Fibroblast of peridontal ligament (primary cell): ENCODE data around the gene ZDHHC14.
A peak's percentile ranks its signal among the peaks of the same experiment; 100 is the strongest.
"Not testable (repeated sequence)": the region's sequence is repeated elsewhere in the genome, so short reads cannot be mapped to it uniquely, and the experiment has no call there.

ENCODE experiments used
- DNase-seq: peaks from one replicate; pipeline ENCODE4 v3.0.0-alpha.2; 2010; ENCODE audit errors: extremely low read depth

ZDHHC14 gene

DNA sequence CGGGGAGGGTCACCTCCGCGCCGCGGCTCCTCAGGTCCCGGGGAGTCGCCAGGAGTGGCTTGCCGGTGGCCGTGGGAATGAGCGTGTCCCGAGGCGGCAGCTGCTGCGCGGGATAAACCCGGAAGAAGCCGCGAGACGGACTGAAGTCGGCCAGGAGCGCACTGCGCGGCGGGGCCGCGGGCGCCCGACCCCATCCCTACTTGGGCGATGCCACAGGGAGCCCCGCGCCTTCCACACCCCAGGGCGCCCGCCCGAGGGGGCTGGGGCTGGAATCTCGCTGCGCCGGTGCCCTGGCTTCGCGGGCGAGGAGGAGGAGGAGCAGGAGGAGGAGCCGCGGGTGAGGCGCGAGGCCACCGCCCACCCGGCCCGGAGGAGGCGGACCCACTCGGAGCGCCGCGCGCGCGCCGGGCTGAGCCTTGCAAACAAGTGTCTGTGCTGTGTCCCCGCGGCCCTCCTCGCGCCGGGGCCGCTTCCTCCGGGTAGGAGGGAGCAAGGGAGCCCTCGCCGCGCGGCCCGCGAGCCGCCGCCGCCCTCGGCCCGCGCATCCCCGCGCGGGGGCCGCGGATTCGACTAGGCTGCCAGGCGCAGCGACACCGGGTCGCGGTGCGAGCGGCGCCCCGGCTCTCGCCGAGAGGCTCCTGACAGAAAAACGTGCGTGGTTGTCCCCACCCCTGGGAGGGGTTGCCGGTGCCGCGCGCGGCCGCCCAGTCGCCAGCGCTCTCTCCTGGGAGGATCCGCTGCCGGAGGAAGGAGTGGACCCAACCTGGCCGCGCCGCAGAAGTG, at the start of gene ZDHHC14:
Gene ZDHHC14 (plus strand): TSS at position 412 of the 783 bp plus-strand sequence.
- peak; percentile 69 for DNase-seq

GRCh38 chr6:157332813-157333212, 48.2 kb upstream of the ZDHHC14 start:
- DNase-seq: no peak

GRCh38 chr6:157333537-157333936, 47.5 kb upstream of the ZDHHC14 start:
- no peak for DNase-seq

GRCh38 chr6:157333956-157334355, 47.0 kb upstream of the ZDHHC14 start:
- DNase-seq: no peak

DNA sequence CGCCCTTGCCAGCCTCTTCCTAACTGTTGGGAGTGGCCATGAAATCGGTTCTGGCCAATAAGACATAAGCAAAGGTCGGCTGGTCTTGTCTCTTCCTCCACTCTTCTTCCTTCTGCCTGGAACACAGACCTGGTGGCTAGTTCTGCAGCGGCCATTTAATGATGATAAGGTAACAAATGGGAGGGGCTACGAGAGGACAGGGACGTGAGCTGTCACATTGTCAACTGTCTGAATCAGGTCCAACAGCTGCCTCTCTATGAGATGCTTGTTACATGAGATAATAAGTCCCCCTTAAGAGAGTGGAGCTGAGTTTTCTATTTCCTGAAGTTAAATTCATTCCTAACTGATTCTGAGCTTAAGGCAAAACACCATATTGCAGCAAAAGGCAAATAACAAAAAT, 45.2 kb upstream of the ZDHHC14 start:
- no peak for DNase-seq

DNA sequence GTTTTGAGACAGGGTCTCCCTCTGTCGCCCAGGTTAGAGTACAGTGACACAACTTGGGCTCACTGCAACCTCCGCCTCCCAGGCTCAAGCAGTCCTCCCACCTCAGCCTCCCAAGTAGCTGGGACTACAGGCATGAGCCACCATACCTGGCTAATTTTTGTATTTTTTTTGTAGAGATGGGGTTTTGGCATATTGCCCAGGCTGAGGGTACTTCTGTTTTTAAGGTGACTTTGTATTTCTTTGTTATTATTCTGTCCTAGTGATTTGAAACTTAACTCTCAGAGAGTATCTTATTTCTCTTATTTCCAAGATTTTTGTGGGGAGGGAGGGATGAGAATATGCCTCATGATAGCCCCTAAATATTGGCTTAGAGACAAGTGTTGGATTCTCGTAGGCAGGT, 43.7 kb upstream of the ZDHHC14 start:
- not testable (repeated sequence) for DNase-seq

- no peak for DNase-seq
These were observed 43.2 kb upstream of the ZDHHC14 start for GRCh38 chr6:157337751-157338150.

GRCh38 chr6:157339432-157339831, 41.6 kb upstream of the ZDHHC14 start:
- no peak for DNase-seq

DNA sequence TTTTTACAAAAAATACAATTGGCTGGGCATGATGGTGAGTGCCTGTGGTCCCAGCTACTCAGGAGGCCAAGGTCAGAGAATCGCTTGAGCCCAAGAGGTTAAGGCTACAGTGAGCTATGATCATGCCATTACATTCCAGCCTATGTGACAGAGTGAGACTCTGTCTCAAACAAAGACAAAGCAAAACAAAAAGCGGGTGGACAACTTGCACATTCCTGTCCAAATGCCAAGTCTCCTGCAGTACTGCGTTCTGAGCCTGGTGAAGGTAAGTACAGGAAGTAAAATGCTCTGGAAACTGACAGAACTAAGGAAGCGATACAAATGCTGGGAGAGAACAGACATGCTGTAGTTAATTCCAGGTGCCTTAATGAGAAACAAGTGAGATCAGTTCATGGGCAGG, 37.3 kb upstream of the ZDHHC14 start:
- DNase-seq: no peak

DNA sequence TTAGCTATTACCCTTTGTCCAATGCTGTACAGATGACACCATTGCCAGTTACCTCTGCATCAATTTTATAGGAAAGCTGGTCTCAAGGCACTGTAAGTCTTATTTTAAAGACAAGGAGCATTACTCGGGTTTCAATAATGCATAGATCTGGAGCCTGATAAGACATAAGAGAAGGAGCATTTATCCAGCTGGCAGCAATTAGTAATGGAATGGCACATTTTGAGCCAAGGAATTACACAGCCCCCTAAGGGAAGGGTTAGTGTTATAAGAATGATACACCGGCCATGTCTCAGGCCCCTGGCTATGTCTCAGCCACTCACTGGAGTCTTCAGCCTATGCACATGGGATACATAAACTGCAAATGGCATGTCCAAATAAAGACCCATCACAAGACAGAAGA, 34.6 kb upstream of the ZDHHC14 start:
- no peak for DNase-seq

DNA sequence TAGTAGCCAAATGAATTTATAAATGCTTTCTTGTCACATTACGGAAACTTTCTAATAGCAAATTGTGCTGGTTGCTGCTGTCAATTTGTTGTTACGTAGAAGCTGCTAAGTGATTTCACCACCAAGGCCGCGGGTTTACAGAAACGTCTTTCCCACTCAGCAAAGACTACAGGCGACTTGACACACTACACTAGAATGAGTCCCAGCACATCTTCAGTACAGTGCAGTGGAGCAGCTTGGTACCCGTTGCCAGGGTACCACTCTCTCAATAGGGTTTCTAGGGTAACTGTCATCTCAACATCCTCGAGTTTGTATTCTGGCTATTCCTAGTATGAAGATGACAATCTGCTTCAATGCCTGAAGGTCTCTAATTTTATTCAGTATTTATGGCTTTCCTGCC, 22.7 kb upstream of the ZDHHC14 start:
- DNase-seq: no peak

DNA sequence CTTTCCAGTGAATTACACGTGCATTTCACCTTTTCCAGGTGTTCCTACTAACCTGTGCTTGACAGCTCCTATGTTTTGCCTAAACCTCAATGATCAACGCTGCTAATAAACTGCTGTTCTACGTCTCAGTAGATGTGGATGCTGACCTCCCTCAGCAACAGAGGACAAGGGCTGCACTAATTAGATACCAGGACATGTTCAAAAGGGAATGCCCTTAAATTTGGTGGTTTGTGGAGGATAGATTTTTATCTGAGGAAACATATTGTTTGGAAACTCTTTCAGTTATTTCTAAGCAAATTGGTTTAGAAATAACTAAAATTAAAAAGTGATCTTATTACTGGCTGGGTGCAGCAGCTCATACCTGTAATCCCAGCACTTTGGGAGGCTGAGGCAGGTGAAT, 19.1 kb upstream of the ZDHHC14 start:
- DNase-seq: no peak

DNA sequence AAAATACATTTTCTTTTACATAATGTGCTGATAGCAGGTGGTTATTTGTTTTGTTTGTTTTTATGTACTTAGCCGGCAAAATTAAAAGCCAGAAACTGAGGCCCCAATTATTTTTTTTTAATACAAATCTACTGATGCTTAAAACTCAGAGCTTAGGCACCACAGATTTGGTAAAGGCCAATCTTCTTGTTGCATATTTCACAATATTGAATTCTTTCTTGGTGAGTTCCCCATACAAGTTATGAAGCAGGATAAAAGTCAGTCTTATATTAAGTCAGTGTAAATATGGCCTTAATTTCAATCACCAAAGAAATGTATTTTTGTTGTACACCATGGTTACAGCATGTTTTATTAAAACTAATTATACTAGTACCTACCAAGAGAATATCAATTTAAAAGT, 16.3 kb upstream of the ZDHHC14 start:
- peak; percentile 24 for DNase-seq

- DNase-seq: no peak
These were observed 14.3 kb upstream of the ZDHHC14 start for GRCh38 chr6:157366648-157367047.

- no peak for DNase-seq
These were observed 12.5 kb upstream of the ZDHHC14 start for GRCh38 chr6:157368359-157369049.

- DNase-seq: no peak
These were observed 10.2 kb upstream of the ZDHHC14 start for GRCh38 chr6:157370755-157371154.

- DNase-seq: no peak
These were observed 8.3 kb upstream of the ZDHHC14 start for GRCh38 chr6:157372501-157373280.

DNA sequence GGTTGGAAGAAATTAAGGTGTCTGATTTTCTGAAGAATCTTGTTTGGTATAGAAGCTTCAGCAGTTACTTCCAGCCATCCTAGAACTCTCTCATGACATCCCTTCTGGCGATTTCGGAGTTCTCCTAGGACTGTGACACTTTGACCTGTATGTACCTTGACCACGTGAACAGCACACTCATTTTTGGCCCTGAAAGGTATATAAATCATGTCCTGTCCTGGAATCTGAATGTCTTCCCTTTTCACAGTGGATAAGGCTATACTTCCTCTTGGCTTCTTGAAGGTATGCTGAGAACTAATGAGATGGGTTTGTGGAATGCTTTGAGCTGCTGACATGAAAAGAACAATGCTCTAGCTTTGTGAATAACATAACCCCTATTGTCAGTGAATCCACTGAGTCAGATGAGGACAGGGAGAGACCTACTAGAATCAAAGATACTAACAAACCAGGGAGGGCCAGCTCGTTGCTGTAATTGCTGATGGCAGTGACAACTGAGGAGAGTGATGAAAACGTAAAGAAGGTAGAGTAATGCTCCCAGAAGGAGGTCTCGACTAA, 6.0 kb upstream of the ZDHHC14 start:
- no peak for DNase-seq

DNA sequence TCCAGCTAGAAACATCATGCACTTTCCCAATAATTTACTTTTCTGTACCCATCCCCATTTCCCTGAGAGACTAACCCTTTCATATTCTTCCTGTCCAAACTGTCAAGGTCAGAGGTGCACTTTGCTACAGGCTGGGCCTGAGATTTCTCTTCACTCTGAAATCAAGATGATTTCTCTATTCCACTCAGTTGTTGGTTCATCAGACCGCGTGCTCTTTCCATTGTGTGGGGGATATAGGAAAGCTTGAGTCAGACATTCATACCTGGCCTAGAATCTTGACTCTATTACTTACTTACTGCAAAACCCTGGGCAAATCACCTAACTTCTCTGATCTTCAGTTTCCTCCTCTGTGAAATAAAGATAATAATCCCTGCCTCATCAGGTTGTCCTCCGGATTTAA, 4.7 kb upstream of the ZDHHC14 start:
- DNase-seq: no peak

DNA sequence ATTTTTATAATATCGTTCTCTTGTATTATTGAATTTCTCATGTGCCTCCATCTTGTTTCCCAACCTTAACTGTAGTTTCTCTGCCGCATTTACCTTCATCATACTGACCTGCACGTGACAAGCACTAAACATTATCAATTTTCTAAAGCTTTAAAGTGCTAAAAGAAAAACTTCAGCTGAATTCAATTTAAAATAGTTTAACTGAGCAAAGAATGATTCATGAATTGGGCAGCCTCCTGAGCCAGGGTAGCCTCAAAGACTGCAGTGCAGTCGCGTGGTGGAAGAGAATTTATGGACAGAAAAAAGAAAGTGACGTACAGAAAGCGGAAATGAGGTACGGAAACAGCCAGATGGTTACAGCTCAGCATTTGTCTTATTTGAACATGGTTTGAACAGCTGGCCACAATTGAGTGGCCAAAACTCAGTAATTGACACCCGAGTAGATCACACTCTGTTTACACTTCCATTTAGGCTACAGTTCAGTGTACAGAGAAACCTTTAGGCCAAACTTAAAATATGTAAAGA, 4.2 kb upstream of the ZDHHC14 start:
- DNase-seq: no peak

- peak; percentile 86 for DNase-seq
These were observed 1.1 kb upstream of the ZDHHC14 start for GRCh38 chr6:157379656-157380457.
